CD4-positive, alpha-beta T cell treated with Interferon gamma for 1 hour (primary cell): ENCODE measurements around the gene LENG8.
A peak's percentile ranks its signal among the peaks of the same experiment; 100 is the strongest.

Experiments used
- DNase-seq: peaks from one replicate; pipeline ENCODE4 v3.0.0-alpha.2; 2020

LENG8 gene

DNA sequence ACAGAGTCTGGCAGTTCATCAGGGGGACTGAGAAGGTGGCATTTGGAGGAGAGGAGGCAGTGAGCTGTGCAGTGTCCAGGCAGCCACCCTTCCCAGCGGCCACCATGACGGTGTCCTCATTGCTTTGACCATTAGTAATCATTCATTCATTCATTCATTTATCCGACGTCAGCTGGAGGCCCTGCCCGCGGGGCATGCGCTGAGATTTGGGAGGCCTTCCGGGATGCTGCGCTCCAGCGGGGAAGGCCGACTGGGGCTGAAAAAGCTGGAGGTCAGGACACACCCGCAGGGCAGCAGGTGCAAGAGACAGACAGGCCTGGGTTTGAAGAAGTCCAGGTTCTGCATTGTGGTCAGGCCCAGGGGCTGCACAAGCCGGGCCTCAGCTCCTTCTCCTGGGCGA, 24.8 kb upstream of the LENG8 start:
- no peak for DNase-seq

DNA sequence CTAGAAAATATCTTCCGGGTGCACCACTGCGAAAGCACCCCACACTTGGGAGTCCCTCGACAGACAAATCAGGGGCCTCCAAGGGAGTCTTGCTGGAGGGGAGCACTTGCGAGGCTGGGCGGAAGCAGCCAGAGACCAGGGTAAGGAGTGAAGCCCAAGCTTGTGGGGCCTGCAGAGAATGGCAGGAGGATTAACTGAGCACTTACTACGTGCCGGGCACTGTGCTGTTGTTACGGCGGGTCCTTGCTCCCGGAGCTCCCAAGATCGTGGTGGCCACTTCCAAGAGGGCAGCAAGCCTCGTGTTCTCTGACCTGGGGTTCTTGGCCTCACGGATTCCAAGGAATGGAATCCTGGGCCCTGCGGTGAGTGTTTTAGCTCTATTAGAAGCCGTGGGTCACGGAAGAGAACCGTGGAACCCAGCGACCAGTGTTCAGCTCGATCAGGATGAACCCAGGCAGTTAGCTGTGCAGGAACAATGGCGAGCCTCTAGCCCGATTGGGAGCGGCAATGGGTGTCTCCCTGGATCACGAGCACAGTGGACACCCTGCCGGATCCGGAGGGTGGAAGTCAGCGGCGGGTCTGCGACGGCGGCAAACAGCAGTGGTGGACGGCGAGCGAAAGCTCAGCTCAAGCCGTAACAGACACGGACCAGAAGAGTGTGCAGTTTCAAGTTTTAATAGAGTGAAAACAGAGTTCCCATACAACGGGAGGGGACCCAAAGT, 24.2 kb upstream of the LENG8 start:
- no peak for DNase-seq

DNA sequence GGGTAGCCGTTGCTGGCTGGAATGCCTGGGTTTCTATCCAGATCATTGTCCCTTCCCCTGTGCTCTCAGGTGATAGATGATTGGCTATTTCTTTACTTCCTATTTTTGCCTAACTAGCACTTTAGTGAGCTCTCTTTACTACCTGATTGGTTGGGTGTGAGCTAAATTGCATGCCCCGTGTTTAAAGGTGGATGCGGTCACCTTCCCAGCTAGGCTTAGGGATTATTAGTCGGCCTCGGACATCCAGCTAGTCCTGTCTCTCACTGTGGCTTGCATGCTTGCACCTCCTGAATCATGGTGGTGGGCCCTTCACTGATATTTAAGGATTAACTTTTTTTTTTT, 23.6 kb upstream of the LENG8 start:
- DNase-seq = no peak

GRCh38 chr19:54426291-54426931, 22.6 kb upstream of the LENG8 start:
- DNase-seq = no peak

- no peak for DNase-seq
These were observed 21.4 kb upstream of the LENG8 start for GRCh38 chr19:54427586-54427985.

GRCh38 chr19:54428323-54429175, 20.4 kb upstream of the LENG8 start:
- no peak for DNase-seq

- no peak for DNase-seq
These were observed 19.9 kb upstream of the LENG8 start for GRCh38 chr19:54429176-54429495.

DNA sequence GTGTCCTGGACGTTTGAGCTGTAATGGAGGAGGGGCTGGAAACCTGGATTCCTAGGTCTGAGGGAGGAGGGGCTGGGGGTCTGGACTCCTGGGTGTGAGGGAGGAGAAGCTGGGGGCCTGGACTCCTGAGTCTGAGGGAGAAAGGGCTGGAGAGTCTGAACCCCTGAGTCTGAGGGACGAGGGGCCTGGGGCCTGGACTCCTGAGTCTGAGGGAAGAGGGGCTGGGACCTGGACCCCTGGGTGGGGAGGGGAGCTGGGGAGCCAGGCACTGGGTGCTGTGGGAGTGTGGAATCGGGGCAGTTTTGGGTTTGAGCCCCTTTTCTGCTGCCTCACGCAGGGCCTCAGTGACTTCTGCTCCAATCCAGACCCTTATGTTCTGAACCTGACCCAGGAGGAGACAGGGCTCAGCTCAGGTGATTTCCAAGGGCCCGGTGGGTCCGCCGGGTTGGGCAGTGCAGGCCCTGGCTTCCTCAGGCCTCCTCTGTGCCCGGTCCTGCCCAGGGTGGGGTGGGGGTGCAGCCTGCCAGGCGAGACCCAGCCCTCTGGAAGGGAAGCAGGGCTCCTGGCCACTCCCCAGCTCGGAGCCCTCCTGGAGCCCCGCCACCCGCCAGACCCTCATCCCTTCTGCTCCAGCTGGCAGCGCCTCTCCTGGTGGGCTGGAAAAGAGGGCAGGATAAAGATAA, 19.3 kb upstream of the LENG8 start:
- DNase-seq = no peak

DNA sequence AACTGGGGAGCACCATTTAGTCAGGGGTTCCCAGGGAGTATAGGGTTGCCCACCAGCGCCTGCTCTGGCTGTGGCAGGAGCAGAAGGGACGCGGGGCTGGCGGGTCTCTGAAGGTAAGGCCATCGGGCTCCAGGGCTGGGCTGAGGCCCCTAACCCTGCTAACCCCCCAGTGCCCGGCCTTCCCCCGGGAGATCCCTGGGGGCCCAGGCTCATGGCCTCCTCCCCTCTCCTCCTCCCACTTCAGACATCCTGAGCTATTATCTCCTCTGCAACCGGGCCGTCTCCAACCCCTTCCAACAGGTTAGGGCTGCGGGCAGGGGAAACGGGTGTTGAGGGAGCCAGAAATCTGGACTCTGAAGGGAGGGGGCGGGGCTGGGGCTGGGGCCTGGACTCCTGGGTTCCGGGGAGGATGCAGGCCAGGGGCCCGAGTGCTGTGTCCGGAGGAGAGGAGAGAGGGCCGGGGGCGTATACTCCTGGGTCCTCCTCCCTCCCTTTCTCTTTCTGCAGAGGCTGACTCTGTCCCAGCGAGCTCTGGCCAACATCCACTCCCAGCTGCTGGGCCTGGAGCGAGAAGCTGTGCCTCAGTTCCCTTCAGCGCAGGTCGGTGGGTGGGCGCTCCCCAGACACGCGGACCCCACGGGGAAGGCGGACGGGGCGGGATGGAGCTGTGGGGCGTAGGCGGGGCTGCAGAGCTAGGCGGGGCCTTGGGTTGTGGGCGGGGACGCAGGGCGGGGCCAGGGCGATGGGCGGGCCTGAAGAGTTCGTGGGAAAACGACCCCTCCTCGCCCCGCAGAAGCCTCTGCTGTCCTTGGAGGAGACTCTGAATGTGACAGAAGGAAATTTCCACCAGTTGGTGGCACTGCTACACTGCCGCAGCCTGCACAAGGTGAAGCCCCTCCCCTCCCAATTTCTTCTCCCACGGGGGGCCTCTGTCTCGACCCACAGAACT, 18.4 kb upstream of the LENG8 start:
- peak; percentile 15 for DNase-seq

DNA sequence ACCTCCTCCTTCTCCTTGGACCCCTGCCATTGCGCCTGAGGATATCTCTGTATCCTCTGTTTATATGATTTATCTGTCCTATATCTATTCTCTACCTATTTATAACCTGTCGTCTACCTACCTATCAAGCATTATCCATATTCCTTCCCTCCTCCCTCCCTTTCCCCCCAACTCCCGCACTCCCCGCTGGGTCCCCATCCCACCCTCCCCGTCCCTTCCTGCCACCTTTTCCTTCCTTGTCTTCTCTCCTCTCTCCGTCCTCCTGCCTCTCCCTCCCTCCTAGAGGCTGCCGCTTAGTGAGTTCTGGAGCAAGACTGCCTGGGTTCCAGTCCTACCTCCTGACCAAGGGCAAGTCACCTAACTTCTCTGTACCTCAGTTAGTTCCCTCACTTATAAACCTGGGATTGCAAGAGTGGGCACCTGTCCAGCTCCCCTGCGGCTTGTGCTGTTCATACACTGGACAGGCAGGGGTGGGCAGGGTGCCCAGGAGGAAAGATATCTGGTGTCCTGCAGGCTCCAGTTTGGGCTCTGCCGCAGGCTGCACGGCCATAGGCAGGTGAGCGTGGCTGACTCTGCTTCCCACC, 17.7 kb upstream of the LENG8 start:
- DNase-seq = no peak

DNA sequence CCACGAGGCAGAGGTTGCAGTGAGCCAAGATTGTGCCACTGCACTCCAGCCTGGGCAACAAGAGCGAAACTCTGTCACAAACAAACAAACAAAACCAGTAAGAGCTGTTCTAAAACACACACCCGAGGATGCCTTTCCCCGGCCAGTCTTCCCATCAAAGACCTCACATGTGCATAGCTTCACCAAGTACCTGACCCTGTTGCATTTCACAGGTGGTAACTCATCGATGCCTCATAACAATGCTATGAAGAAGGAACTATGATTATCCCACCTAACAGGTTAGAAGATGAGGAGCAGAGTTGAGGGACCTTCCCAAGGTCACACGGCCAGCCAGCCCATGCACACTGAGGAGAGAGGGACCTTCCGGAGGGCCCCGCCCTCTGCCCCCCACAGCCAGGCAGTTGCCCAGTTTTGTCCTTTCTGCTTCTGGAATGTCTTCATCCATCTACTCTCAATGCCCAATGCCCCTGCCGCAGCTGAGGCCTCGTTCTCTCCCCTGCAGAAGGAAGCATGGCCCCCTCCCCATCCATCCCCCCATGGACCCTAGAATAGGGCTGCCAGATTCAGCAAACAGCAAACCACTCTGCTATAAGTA, 16.8 kb upstream of the LENG8 start:
- DNase-seq = no peak

DNA sequence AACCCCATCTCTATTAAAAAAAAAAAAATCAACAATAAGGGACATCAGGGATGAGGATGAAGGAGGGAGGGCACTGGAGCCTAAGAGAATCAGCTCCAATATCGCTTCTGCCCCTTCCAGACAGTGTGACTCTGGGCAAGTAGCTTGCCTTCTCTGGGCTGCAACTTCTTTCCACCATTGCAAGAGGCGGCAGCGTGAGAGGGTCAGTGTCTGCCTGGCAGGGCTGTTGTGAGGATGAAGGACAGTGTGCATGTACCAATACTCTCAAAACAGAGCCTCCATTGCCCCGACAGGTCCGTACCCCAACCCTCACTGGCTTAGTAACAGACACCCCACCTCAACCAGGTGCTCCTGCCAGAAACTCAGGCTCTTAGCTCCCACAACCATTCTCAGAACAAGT, 15.3 kb upstream of the LENG8 start:
- no peak for DNase-seq

DNA sequence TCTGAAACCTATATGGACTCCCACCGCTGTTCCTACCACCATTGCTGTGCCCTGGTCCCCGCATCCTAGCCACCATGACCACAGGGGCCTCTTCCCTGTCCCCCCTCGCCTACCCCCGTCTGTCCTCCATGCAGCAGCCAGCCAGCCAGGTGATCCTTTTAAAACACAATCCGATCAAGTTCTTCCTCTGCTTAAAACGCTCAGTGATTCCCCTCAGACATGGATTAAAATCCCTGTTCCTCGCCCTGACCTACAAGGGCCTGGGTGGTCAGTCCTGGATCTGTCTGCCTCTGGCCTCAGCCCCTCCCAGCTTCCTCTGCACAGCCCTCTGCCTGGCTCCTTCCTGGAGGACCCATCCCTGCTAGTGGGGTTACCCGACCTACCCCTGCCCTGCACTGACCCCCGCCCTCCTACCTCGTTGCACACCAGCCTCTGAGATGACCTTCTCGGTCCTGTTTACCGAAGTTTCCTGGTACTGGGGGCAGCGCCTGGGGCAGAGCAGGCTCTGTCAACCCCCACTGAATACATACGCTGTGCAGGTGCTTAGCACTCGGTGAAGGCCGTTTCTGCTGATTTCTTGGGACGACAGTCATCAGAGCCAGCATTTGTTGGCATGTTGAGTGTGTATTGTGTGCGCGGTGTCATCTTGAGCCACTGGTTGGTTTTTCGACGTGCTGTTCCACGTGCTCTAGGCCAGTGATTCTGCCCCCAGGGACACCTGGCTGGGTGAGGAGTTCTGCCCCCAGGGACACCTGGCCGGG, 14.7 kb upstream of the LENG8 start:
- no peak for DNase-seq

- no peak for DNase-seq
These were observed 14.2 kb upstream of the LENG8 start for GRCh38 chr19:54434873-54435214.

DNA sequence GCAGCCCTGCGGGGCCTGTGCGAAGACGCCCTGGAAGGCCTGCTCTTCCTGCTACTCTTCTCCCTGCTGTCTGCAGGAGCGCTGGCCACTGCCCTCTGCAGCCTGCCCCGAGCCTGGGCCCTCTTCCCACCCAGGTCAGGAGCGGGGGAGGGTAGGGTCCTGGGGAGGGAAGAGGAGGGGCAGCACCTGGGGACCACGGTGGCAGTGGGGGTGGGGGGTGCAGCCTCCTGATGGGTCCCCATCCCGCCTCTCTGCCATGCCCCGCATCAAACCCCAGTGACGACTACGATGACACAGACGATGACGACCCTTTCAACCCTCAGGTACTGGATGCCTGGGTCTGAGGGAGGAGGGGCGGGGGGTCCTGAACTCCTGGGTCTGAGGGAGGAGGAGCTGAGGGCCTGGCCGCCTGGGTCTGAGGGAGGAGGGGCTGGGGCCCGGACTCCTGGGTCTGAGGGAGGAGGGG, 13.4 kb upstream of the LENG8 start:
- no peak for DNase-seq

DNA sequence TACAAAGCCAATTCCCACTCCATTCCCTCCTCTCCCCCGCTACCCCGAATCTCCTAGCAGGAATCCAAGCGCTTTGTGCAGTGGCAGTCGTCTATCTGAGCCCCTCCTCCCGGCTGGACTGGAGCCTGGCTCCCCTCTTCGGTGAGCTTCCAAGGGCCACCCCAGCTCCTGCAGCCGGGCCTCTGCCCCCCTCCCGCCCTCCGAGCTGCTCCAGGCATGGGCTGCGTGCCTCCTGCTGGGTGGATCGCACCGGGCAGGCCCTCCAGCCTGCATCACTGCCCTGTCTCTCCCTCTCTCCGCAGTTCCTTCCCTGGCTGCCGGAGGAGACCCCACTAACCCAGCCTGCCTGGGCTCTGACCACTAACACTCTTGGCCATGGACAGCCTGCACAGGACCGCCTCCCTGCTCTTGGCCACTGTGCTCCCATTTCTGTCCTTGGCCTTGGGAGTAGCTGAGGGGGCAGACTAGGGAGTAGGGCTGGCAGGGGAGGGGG, 12.9 kb upstream of the LENG8 start:
- no peak for DNase-seq

GRCh38 chr19:54436628-54437252, 12.3 kb upstream of the LENG8 start:
- DNase-seq = no peak

DNA sequence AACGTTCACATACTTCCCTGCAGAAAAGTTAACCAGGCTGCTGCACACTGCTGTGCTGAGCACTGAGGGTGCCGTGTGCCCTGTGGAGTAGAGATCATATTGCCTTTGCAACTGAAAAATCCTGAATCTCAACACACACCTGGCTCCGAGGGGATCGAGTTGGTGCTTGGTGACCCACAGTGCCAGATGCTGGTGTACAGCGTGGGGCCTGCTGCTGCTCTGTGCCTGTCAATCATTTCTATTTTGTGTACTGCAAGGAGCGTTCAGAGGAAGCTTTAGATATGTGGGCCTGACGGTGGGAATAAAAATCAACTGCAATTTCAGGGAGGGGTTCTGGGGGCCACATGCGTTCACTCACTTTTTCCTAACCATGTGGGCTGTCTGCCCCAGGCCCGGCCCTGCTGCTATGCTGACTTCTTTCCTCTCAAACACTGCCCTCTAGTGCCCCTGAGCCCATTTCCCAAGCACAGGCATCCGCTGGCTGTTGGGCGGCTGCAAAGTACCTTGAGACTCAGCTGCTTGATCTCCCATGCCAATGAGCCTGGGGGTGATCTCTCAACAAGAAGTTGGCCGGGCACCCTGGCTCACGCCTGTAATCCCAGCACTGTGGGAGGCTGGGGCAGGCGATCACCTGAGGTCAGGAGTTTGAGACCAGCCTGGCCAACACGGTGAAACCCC, 9.7 kb upstream of the LENG8 start:
- DNase-seq = no peak

GRCh38 chr19:54440641-54441040, 8.4 kb upstream of the LENG8 start:
- DNase-seq = no peak

GRCh38 chr19:54444737-54445136, 4.3 kb upstream of the LENG8 start:
- DNase-seq = no peak
